Daoy (cell line): Measurements from ENCODE around the gene WIPI1. TPM values are rescaled to one million over a fixed set of nuclear protein-coding genes. Genes with fewer than 3 reads are reported as not detected.
A peak's percentile ranks its signal among the peaks of the same experiment; 100 is the strongest.
"Not testable (repeated sequence)": the region's sequence is repeated elsewhere in the genome, so short reads cannot be mapped to it uniquely, and the experiment has no call there.

Experiments
- DNase-seq: peaks from one replicate; pipeline ENCODE4 v3.0.0-alpha.2; 2015; ENCODE audit warnings: low read depth
- total RNA-seq: library from RNA; depleted of rRNA; stranded (reverse); fragments of >200 nt; shearing (Covaris generic); gene quantifications from 2 replicates; pipeline ENCODE4 v1.2.3, GENCODE V29; 2014; rRNA removed

Gene WIPI1
- total RNA-seq, 1 experiment from 2014 or later: 13.4 TPM

DNA sequence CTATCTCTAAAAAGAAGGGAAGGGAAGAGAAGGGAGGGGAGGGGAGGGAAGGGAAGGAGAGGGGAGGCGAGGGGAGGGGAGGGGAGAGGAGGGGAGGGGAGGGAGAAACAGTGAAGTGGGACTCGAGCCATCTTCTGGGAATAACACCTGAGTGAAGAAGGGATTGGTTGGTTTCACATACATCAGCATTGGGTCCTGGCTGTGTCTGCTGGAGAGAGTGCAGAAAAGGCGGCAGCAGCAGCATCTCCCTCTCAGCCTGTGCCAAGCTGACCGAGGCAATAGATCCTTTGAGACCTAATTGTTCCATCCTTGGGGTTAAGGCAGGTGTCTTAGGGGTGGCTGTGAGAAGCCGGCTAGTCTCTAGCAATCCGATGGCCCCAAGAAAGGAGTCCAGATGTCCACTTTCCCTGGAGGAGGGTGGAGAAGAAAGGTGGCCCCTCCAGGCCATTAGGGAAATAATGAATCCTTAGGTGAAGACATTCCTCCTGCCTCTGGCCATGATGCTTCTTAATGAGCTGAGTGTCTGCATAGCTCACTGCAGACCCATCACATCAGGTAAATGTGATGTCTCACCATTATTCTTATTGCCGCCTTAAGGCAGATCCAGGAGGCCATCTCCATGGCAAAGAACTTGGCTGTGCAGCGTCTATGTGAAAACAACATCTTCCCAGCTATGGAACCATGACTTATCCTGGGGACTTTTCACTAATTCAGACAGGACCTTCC lies 71.6 kb downstream of the WIPI1 start:
- DNase-seq: no peak

DNA sequence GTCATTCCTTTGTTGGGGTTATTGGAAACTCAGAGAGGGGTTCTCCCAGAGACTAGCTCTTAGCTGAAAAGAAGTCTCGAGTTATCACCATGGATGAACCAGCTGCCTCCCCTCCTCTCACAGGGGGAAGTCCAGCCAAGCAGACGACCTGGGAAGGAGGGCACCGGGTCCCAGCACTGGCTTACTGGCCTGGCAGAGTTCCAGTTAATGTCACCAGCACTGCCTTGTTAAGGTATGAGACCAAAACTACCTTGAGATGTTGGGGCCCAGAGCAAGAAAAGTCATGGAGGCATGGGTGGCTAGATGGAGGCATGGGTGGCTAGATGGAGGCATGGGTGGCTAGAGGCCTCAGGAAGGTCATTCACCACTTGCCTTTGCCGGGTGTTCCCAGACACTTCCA lies 72.4 kb downstream of the WIPI1 start:
- no peak for DNase-seq

DNA sequence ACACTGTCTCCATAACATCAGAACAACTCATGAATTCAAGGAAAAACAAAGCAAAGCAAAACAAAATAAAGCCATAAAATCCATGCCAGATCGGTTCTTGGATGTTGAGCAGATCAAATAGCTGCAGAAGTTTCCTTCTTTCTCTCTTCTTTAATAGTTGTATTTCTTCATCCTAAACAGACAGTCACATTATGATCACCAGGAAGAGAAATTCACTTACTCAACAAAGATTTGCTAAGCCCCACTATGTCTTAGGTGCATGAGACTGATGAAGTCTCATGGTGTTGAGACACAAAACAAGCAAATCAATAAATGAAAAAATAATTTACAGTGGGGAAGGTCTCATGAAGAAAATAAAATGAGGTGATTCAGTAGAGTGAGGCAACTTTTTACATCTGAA lies 72.8 kb downstream of the WIPI1 start:
- no peak for DNase-seq

DNA sequence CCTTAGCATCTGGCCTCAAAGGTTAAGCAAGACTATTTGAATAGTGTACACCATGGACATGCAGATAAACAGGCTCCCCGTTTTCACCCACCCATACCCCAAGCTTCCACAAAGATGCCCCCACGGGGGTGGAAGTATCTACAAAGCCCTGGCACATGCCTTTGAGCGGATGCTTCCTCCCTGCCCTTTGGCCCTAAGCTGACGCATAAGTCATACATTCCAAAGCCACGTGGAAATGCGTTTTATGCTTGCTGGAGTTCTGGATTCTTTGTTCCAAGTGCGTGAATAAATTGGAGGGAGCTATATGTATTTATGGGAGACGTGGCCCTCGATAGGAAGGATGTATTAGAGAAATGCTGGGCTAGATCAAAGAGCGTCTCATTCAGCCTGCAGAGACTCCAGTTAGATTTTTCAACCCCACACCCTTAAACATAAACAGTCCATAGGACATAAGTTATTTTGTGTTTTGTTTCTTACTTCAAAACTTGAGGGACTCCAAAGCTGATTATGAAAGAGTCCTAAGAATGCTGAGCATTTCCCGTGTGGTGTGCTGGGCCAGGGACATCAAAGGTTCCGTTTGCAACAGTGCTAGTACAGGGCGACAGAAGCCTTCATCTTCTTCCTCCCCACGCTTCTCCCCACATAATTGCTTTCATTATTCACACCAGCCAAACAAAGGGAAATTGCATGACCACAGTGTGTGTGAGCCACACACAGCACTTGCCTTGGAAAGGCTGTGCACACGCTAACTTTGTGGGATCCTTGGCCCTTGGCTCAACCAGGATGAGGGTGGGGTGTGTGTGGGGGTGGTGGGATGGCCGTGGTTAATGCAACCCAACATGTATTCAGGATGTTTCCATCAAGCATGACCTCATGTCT lies 73.6 kb downstream of the WIPI1 start:
- peak; percentile 86 for DNase-seq

DNA sequence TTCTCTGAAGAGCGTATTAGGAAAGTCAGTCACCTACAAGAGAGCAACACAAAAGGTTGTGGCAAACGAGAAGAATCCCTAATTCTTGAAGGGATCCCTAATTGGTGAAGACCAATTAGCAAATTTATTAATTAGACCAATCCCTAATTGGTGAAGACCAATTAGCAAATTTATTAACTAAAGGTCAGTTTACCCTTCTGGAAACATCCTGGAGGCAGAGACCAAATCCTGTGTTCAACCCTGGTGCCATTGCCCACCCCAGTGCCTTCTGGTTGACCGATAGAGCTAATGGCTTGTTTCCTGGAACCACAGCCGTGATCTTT lies 74.2 kb downstream of the WIPI1 start:
- DNase-seq: no peak

DNA sequence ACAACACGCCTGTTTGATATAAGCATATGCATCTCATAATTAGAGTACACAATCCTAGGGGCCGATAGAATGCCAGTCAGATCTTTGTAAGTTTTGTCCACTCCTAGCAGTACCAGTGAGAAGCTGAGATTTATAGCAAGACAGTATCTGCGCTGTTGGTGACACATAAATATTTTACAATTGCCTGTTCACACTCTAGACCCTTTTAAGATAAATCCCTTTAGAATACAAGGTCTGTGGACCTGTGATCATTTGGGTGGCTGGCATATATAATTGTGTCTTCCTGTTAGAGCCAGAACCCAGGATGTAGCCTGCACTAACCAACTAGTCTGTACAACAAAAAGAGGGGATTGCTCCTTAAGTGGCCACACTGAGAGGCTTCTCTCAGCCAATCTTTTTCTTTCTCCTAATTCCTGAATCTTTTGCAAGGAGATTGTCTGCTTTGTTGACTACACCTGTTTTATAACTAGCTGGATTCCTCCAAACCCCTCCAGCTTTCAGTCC lies 74.7 kb downstream of the WIPI1 start:
- no peak for DNase-seq

DNA sequence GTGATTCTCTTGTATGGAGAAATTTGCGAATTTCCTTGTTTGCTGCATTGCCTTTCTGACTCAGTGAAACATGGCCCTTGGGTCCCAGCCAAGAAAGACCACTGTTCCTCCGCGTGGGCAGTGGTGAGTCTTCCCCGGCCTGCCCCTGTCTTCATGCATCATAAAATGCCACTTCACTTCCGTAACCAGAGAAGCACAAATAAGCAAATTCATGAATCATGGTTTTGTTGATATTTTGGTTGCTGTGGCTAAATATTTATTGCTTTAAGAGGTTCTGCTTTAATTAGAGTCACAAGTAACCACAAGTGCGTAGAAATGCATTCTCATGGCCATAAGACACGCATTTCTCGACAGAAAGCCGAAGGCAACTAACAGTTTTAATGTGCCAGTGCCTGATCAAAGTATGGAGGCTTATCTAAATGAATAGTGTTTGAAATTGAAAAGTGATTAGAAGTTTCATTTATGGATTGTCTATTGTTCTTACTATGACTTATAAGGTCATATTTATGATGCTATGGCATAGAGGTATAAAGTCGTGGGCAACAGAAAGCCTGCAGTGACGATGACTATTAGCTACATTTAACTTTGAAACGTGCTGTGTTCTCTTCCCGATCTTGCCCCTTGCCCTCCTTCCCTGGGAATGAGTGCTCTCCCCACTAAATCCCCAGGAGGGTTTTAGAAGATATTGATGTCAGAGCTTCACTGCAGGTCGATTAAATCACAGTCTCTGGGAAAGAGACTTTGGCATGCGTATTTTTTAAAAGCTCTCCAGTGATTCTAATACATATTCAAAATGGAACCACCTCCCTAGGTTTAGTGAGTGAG lies 76.0 kb downstream of the WIPI1 start:
- DNase-seq: peak; percentile 93

DNA sequence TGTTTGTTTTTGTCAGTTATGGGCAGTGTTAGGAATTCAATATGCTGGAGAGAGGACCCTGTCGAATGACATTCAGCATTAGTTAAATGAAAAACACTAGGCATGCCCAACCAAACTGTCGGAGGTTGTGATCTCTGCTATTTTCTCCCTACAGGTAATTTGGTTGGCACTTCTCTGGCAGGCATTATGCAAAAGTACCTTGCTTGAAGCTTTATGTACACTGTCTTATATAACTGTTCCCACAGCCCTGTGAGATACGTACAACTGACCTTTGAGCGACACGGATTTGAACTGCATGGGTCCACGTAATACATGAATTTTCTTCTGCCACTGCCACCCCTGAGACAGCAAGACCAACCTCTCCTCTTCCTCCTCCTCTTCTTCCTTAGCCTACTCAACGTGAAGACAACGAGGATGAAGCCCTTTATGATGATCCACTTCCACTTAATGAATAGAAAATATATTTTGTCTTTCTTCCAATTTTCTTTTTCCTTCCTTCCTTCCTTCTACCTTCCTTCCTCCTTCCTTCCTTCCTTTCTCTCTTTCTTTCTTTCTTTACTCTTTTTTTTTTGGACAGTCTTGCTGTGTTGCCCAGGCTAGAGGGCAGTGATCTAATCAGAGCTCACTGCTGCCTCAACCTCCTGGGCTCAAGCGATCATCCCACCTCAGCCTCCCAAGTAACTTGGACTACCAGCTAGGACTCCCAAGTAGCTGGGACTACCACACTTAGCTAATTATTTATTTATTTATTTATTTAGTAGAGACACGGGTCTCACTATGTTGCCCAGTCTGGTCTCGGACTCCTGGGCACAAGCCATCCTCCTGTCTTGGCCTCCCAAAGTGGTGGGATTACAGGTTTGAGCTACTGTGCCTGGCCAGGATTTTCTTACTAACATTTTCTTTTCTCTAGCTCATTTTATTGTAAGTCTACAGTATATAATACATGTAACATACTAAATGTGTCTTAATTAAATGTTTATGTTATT lies 77.3 kb downstream of the WIPI1 start:
- DNase-seq: no peak

DNA sequence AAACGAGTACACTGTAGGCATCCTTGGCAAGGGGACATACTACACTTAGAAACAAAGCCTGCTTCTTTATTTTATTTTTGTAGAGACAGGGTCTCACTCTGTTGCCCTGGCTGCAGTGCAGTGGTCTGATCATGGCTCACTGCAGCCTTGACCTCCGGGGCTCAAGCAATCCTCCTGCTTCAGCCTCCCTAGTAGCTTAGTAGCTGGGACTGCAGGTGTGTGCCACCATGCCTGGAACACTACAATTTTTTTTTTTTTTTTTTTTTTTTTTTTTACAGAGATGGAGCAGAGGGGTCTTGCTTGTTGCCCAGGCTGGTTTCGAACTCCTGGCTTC lies 78.2 kb downstream of the WIPI1 start:
- no peak for DNase-seq

DNA sequence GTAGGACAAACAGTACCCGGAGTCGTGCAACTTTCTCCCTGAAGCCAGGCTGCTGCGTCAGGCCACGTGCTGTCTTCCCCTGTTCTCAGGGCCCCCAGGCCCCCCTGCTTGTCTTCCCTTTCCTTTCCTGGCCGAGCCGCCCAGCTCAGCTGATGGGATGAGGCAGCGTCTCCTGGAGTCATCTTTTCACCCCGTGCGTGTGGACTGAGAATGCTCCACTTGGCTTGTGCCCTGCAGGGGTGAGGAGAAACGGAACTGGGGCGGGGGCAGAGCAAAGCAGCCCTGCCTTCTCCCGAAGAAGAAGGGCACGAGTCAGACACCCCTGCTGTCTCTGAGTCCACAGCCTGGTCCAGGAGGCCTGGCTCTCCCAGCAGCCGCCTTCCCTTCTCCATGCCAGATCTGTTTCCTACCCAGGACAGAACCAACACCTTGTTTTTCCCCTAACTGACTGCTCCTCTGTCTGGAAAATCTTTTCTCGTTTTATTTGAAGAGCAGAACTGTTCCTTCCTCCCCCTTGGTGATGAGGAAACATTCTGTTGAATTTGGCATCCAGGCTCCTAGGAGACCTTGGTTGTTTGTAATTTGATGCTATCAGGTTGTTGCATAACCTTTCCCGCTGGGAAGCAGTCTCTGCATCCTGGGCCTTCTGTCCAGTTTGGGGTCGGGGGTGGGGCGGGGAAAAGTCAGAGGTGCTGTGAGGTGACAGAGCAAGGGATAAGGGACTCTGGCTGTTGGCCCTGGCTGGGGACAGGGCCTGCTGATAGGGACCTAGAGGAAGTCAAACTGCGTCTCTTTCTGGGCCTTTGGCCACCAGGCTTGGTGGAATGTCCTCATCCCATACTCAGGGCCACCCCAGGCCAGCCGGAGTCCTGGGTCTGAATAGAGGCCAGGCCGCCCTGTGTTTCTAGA lies 78.8 kb downstream of the WIPI1 start:
- peak; percentile 71 for DNase-seq

DNA sequence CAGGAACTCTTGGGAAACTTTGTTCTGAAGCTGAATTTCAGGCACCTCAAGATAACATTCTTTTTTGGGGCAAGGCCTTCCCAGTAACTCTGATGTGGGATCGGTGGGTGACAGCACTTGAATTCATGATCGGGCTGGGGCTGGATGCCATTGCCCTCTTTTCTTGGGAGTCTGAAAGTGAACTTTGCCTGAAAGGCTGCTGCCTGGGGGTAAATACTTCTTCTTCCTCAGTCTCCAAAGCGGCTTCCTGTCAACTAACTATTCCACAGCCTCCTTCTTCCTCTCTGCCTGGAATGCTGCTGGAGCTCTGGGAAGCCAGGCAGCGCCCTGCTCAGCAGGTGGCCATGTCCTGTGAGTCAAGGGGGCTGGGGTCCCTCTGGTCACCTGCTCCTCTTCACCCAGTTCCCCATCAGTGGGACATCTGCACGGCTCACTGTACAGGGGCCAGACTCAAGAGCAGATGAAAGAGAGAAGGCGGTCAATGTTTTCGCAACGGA lies 79.5 kb downstream of the WIPI1 start:
- DNase-seq: no peak

DNA sequence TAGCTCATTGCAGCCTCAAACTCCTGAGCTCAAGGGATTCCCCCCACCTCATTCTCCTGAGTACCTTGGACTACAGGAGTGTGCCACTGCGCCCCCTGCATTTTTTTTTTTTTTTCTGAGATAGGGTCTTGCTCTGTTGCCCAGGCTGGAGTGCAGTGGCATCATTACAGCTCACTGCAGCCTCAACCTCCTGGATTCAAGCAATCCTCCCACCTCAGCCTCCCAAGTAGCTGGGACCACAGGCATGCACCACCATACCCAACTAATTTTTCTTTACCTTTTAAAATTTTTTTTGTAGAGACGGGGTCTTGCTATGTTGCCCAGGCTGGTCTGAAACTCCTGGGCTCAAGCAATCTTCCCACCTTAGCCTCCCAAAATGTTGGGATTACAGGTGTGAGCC lies 81.1 kb downstream of the WIPI1 start:
- DNase-seq: not testable (repeated sequence)

DNA sequence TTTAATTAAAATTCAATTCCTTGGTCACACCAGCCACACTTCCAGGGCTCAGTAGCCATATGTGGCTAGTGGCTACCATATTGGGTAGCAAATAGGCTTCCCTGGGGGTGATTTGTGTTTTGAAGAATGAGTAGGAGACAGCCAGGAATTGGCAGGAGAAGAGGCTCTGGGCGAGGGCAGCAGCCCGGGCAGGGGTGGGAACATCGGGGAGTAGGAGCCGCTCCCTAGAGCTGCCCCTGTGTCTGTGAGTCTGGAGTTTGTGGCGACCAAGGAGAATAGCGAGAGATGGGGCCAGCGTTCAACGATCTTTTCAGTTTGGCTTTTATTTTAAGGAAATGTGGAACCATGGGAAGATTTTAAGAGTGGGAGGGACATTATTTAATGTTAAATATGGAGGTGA lies 81.7 kb downstream of the WIPI1 start:
- DNase-seq: no peak

Other genes with a start within 250 kb of the WIPI1 start
- 72.6 and 79.7 TPM in 2 replicates for gene AMZ2, start 209.5 kb downstream of the WIPI1 start, total RNA-seq
- 3.6 and 3.8 TPM in 2 replicates for gene SLC16A6, start 166.4 kb downstream of the WIPI1 start, total RNA-seq
- 4.1 and 9.3 TPM in 2 replicates for gene ARSG, start 166.0 kb downstream of the WIPI1 start, total RNA-seq
- 173 and 260 TPM in 2 replicates for gene PRKAR1A, start 54.9 kb upstream of the WIPI1 start, total RNA-seq
- gene FAM20A, start 143.9 kb upstream of the WIPI1 start, total RNA-seq: not detected in 2 replicates